PFSK-1 (cell line): Measurements from ENCODE around the gene EFTUD2.

Source experiments
- FOXP2 ChIP-seq: optimal IDR thresholded peaks from 2 replicates; pipeline ENCODE3; 2011; ENCODE audit warnings: borderline replicate concordance, control low read depth, inconsistent platforms; ENCODE audit not compliant: insufficient read depth; ENCODE audit errors: extremely low read length, extremely low read depth
- POLR2AphosphoS5 ChIP-seq: IDR thresholded peaks from 2 replicates; pipeline ENCODE4 v1.6.1; 2012; ENCODE audit warnings: low read depth, mild to moderate bottlenecking, control low read depth, low read length, moderate library complexity
- SIN3A ChIP-seq: IDR thresholded peaks from 2 replicates; pipeline ENCODE4 v1.6.1; 2012; ENCODE audit warnings: mild to moderate bottlenecking, low read length, moderate library complexity, borderline replicate concordance; ENCODE audit not compliant: insufficient read depth
- TAF1 ChIP-seq: IDR thresholded peaks from 2 replicates; pipeline ENCODE4 v1.6.1; 2012; ENCODE audit warnings: low read length, control low read depth, borderline replicate concordance; ENCODE audit not compliant: insufficient read depth
- TF ChIP-seq, protein P1 (sequence below), 2 experiments: IDR thresholded peaks; 2 replicates each; pipeline versions ENCODE4 v1.6.1 to v1.8.0; 2011 to 2012; ENCODE audit warnings: low read depth in 2 of 2, low read length in 2 of 2, control low read depth in 1 of 2, inconsistent platforms in 1 of 2, mild to moderate bottlenecking in 1 of 2, moderate library complexity in 1 of 2; ENCODE audit not compliant: insufficient read depth in 1 of 2

Gene EFTUD2

DNA sequence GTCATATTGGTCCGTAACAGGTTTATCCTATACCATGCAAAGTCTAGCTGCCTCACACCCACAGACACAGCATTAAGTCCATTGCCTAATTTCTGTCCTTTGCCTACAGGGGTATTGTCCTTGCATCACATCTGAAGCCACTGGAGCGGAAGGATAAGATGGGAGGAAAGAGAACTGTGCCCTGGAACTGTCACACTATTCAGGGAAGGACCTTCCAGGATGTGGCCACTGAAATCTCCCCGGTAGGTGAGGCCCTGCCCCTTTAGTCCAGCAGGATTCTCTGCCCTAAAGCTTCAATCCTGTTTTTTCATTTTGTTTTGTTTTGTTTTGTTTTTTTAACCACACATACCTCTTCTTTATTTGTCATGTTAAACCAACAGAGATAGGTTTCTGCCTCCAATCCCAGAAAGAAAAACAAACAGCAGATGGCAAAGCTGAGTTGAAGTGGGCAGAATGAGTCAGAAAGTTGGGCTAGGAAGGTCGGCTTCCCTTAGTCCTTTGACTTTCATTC lies 2.2 kb upstream of the EFTUD2 start:
- TF ChIP-seq TAF1 (no peak), FOXP2 (no peak), SIN3A (no peak), POLR2AphosphoS5 (no peak)
- TF ChIP-seq, protein P1, sequence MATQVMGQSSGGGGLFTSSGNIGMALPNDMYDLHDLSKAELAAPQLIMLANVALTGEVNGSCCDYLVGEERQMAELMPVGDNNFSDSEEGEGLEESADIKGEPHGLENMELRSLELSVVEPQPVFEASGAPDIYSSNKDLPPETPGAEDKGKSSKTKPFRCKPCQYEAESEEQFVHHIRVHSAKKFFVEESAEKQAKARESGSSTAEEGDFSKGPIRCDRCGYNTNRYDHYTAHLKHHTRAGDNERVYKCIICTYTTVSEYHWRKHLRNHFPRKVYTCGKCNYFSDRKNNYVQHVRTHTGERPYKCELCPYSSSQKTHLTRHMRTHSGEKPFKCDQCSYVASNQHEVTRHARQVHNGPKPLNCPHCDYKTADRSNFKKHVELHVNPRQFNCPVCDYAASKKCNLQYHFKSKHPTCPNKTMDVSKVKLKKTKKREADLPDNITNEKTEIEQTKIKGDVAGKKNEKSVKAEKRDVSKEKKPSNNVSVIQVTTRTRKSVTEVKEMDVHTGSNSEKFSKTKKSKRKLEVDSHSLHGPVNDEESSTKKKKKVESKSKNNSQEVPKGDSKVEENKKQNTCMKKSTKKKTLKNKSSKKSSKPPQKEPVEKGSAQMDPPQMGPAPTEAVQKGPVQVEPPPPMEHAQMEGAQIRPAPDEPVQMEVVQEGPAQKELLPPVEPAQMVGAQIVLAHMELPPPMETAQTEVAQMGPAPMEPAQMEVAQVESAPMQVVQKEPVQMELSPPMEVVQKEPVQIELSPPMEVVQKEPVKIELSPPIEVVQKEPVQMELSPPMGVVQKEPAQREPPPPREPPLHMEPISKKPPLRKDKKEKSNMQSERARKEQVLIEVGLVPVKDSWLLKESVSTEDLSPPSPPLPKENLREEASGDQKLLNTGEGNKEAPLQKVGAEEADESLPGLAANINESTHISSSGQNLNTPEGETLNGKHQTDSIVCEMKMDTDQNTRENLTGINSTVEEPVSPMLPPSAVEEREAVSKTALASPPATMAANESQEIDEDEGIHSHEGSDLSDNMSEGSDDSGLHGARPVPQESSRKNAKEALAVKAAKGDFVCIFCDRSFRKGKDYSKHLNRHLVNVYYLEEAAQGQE (IDR thresholded peaks at IDR 0.05; ENCODE audit: insufficient read depth in 1 of 2, low read depth in 2 of 2, low read length in 2 of 2), result no peak

DNA sequence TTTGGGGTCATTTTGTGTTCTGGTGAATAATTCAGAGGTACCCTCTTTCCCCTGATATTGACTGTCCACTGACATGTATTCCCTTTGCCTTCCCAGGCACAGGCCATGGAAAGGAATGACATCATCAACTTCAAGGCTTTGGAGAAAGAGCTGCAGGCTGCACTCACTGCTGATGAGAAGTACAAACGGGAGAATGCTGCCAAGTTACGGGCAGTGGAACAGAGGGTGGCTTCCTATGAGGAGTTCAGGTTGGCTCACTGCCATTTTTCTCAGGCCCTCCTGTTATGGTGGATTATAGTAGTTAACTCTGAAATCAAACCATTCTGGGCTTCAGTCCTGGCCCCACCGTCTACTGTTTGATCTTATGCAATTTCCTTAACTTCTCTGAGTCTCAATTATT lies 1.6 kb upstream of the EFTUD2 start:
- TF ChIP-seq TAF1 (no peak), POLR2AphosphoS5 (no peak), SIN3A (no peak), FOXP2 (no peak)
- TF ChIP-seq, protein P1 (IDR thresholded peaks at IDR 0.05; ENCODE audit: insufficient read depth in 1 of 2, low read depth in 2 of 2, low read length in 2 of 2), result no peak

DNA sequence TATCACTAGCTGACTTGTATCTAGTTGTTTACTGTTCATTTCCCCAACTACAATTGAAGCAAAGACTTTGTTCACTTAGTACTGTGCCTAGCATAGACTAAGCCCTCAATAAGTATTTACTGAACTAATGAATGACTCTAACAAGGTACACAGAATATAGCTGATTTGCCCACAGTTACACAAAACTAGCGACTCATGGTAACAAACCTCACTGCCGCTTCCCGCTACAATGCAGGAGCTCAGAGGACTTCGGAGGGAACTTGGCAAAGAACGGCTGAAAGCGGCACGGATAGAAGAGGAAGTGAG lies 524 bp downstream of the EFTUD2 start:
- no peak for TF ChIP-seq POLR2AphosphoS5
- TF ChIP-seq SIN3A, result no peak
- TF ChIP-seq, protein P1 (IDR thresholded peaks at IDR 0.05; ENCODE audit: insufficient read depth in 1 of 2, low read depth in 2 of 2, low read length in 2 of 2), result no peak
- no peak for TF ChIP-seq TAF1
- TF ChIP-seq FOXP2, result no peak

DNA sequence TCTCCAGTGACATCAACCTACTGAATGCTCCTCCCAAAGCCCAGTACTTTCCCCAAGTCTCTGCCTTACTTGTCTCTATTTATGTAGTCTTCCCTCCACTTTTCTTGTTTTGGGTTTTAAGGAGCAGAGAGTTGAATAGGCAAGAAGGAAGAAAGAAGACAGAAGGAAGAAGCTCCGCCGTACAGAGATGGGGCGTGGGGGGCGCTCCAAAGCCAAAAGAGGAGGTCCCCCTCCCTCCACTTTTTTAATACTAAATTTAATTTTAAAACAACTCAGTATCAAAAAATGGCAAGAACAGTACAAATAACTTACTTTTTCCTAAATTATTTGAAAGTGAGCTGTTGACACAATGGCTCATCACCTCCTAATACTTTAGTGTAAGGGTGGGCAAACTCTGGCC lies 4.6 kb downstream of the EFTUD2 start:
- TF ChIP-seq, protein P1 (IDR thresholded peaks at IDR 0.05; ENCODE audit: insufficient read depth in 1 of 2, low read depth in 2 of 2, low read length in 2 of 2), result no peak
- TF ChIP-seq SIN3A, result no peak
- TF ChIP-seq TAF1, result no peak
- TF ChIP-seq POLR2AphosphoS5, result no peak
- TF ChIP-seq FOXP2, result no peak

DNA sequence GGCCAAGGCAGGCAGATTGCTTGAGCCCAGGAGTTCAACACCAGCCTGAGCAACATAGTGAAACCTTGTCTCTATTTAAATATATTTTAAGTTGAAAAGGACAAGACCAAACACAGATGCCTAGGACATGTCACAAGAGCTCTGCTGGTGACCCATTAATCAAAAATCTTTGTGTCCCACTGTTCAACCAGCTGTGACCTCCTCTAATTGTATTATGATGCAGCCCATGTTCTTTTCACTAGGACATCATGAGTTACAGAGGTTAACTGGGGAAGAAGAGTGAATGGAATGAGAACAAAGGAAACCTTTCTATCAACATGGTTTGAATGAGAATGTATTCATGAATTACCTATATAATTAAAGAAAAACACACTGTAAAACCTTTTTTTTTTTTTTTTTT lies 7.0 kb downstream of the EFTUD2 start:
- TF ChIP-seq, protein P1 (IDR thresholded peaks at IDR 0.05; ENCODE audit: insufficient read depth in 1 of 2, low read depth in 2 of 2, low read length in 2 of 2), result no peak
- no peak for TF ChIP-seq TAF1
- no peak for TF ChIP-seq POLR2AphosphoS5
- no peak for TF ChIP-seq SIN3A
- TF ChIP-seq FOXP2, result no peak
